Naive thymus-derived CD4-positive, alpha-beta T cell (primary cell): ENCODE data around the gene DVL2. TPM values are rescaled to one million over a fixed set of nuclear protein-coding genes. Genes with fewer than 3 reads are reported as not detected.

ENCODE experiments used
- ATAC-seq: fragments of 150-1000 bp; cut with Tn5 transposase; 2 replicates; pipeline ENCODE4 v1.10.0; 2021; ENCODE audit warnings: mild to moderate bottlenecking, moderate library complexity
- CTCF ChIA-PET: fragments of 350-600 bp; sonication (Branson Sonifier 250); formaldehyde crosslinking; loops from one replicate; lab custom pipeline; 2021; ENCODE audit warnings: antibody characterized with exemption; lab: Charles Lee
- POLR2A ChIA-PET: fragments of 350-600 bp; sonication (Branson Sonifier 250); formaldehyde crosslinking; loops from one replicate; lab custom pipeline; 2021; ENCODE audit warnings: antibody characterized with exemption, inconsistent platforms; lab: Charles Lee
- DNase-seq, 9 donors: peaks; one replicate each; pipeline versions ENCODE4 v3.0.0 to v3.0.0-alpha.2; 2020 to 2022; ENCODE audit warnings: mixed read lengths in 1 of 9
- H3K27ac ChIP-seq: one replicate; pipeline ENCODE4 v1.7.0; 2013; ENCODE audit warnings: mild to moderate bottlenecking, low read depth, low read length, moderate library complexity
- H3K27me3 ChIP-seq, 2 donors: one replicate each; pipeline ENCODE4 v1.7.0; 2013; ENCODE audit warnings: low read length in 2 of 2, mild to moderate bottlenecking in 2 of 2, moderate library complexity in 2 of 2; ENCODE audit not compliant: control insufficient read depth in 2 of 2, insufficient read depth in 2 of 2
- H3K36me3 ChIP-seq, 3 experiments: 1 replicate in 2 of 3; 2 replicates in 1 of 3; pipeline ENCODE4 v1.7.0; 2013; ENCODE audit warnings: low read length in 3 of 3, mild to moderate bottlenecking in 3 of 3, moderate library complexity in 1 of 3; ENCODE audit not compliant: insufficient read depth in 3 of 3, control insufficient read depth in 2 of 3
- H3K4me1 ChIP-seq, 2 donors: one replicate each; pipeline ENCODE4 v1.7.0; 2013; ENCODE audit warnings: low read length in 2 of 2, mild to moderate bottlenecking in 2 of 2, moderate library complexity in 1 of 2; ENCODE audit not compliant: control insufficient read depth in 2 of 2, insufficient read depth in 2 of 2
- H3K4me3 ChIP-seq: 2 replicates; pipeline ENCODE4 v1.7.0; 2013; ENCODE audit warnings: mild to moderate bottlenecking, low read length
- H3K9me3 ChIP-seq, 3 experiments: 1 replicate in 2 of 3; 2 replicates in 1 of 3; pipeline ENCODE4 v1.7.0; 2013; ENCODE audit warnings: low read length in 3 of 3; ENCODE audit not compliant: control insufficient read depth in 2 of 3
- H3K27ac Mint-ChIP-seq, 9 donors: one replicate each; pipeline ENCODE4 v1.8.0; 2020 to 2022; ENCODE audit warnings: mixed read lengths in 9 of 9, mild to moderate bottlenecking in 8 of 9, moderate library complexity in 5 of 9, inconsistent platforms in 2 of 9
- H3K27me3 Mint-ChIP-seq, 5 donors: one replicate each; pipeline ENCODE4 v1.8.0; 2021 to 2022; ENCODE audit warnings: mixed read lengths in 5 of 5, mild to moderate bottlenecking in 1 of 5
- H3K36me3 Mint-ChIP-seq, 5 donors: one replicate each; pipeline ENCODE4 v1.8.0; 2020 to 2022; ENCODE audit warnings: mixed read lengths in 5 of 5, mild to moderate bottlenecking in 3 of 5, inconsistent platforms in 1 of 5
- H3K4me1 Mint-ChIP-seq, 7 donors: one replicate each; pipeline ENCODE4 v1.8.0; 2020 to 2022; ENCODE audit warnings: mixed read lengths in 7 of 7, mild to moderate bottlenecking in 3 of 7, inconsistent platforms in 1 of 7
- H3K4me3 Mint-ChIP-seq, 10 donors: one replicate each; pipeline ENCODE4 v1.8.0; 2020 to 2022; ENCODE audit warnings: mild to moderate bottlenecking in 10 of 10, mixed read lengths in 10 of 10, moderate library complexity in 6 of 10, inconsistent platforms in 2 of 10
- H3K9me3 Mint-ChIP-seq, 11 donors: one replicate each; pipeline ENCODE4 v1.8.0; 2020 to 2022; ENCODE audit warnings: mixed read lengths in 11 of 11, mild to moderate bottlenecking in 4 of 11, inconsistent platforms in 1 of 11, moderate library complexity in 1 of 11
- intact Hi-C, 2 donors: fragments of 100-400 bp; cut with micrococcal nuclease; formaldehyde crosslinking; loops; one replicate each; pipeline ENCODE4 v1.15.1; 2023
- polyA plus RNA-seq, 2 donors: library from polyadenylated mRNA; unstranded; fragments of 300-500 nt; fragmentation: Illumina TruSeq; gene quantifications; one replicate each; pipeline ENCODE4 v1.2.3, GENCODE V29; 2021
- total RNA-seq, 6 experiments: library from RNA in 5 of 6; stranded (reverse) in 5 of 6; gene quantifications; 1 replicate in 5 of 6; 2 replicates in 1 of 6; pipeline ENCODE4 v1.2.3 and lab custom pipeline; 2021 to 2026

DVL2 gene
- total and polyA plus RNA-seq, 7 experiments from 2014 or later: 15.1 to 91.5 (median 51.3) TPM

- Mint-ChIP-seq H3K4me1 (peaks cover 28 to 42% (median 39%) of the 10 kb centered on the region in 7 donors), H3K27me3 (peaks cover 0 to 16% (median 0%) of the 10 kb centered on the region in 5 donors), H3K27ac (peak overlapping the region in 4 of 9 donors; percentile 60 to 80 (median 74)), H3K4me3 (no peak overlapping the region), H3K9me3 (peaks cover 0 to 2% (median 0%) of the 10 kb centered on the region in 11 donors), H3K36me3 (peaks cover 0 to 3% (median 0%) of the 10 kb centered on the region in 5 donors)
- peaks cover 0 to 6% (median 1%) of the 10 kb centered on the region in 3 experiments for H3K36me3 ChIP-seq
- ChIA-PET CTCF (interaction anchor here (0.9 kb wide), 1 partner anchor 25 kb away, joined by 3 read pairs; no protein-coding TSS in a partner anchor), POLR2A (no interaction called here)
- H3K27me3 ChIP-seq: no peaks in the 10 kb centered on the region
- H3K9me3 ChIP-seq: no peaks in the 10 kb centered on the region
- no peak for ATAC-seq
- DNase-seq: no peak
- H3K4me1 ChIP-seq: peaks cover 15 to 17% of the 10 kb centered on the region in 2 donors
- H3K27ac ChIP-seq: no peak overlapping the region
- H3K4me3 ChIP-seq: no peak overlapping the region
- intact Hi-C loops: no loop called here
Observed at GRCh38 chr17:7208027-7208571, 26.2 kb downstream of the DVL2 start.

GRCh38 chr17:7207120-7208001, 27.0 kb downstream of the DVL2 start:
- Mint-ChIP-seq H3K36me3 (peaks cover 0 to 7% (median 4%) of the 10 kb centered on the region in 5 donors), H3K27me3 (peaks cover 0 to 14% (median 0%) of the 10 kb centered on the region in 5 donors), H3K4me3 (peak overlapping the region in 1 of 10 donors; percentile 14), H3K27ac (peak overlapping the region; percentile 87 to 98 (median 94)), H3K4me1 (peaks cover 28 to 43% (median 38%) of the 10 kb centered on the region in 7 donors), H3K9me3 (peaks cover 0 to 2% (median 0%) of the 10 kb centered on the region in 11 donors)
- Histone ChIP-seq H3K4me3 (no peak overlapping the region), H3K27ac (peak overlapping the region; percentile 91), H3K36me3 (peaks cover 0 to 13% (median 8%) of the 10 kb centered on the region in 3 experiments), H3K27me3 (no peaks in the 10 kb centered on the region), H3K4me1 (peaks cover 15 to 17% of the 10 kb centered on the region in 2 donors), H3K9me3 (no peaks in the 10 kb centered on the region)
- no peak for ATAC-seq
- POLR2A ChIA-PET: no interaction called here
- intact Hi-C loops: no loop called here
- no peak for DNase-seq
- CTCF ChIA-PET: interaction anchor here (1.2 kb wide), 1 partner anchor 156 kb away, joined by 3 read pairs; no protein-coding TSS in a partner anchor

- Histone ChIP-seq H3K4me1 (peaks cover 15 to 17% of the 10 kb centered on the region in 2 donors), H3K4me3 (peak overlapping the region; percentile 77), H3K27me3 (no peaks in the 10 kb centered on the region), H3K9me3 (no peaks in the 10 kb centered on the region), H3K36me3 (peaks cover 0 to 13% (median 8%) of the 10 kb centered on the region in 3 experiments), H3K27ac (peak overlapping the region; percentile 91)
- Mint-ChIP-seq H3K27ac (peak overlapping the region; percentile 88 to 99 (median 95)), H3K4me1 (peaks cover 28 to 39% (median 35%) of the 10 kb centered on the region in 7 donors), H3K27me3 (peaks cover 0 to 3% (median 0%) of the 10 kb centered on the region in 5 donors), H3K36me3 (peaks cover 0 to 13% (median 8%) of the 10 kb centered on the region in 5 donors), H3K4me3 (peak overlapping the region; percentile 67 to 94 (median 85)), H3K9me3 (peaks cover 0 to 2% (median 0%) of the 10 kb centered on the region in 11 donors)
- no peak for DNase-seq
- no peak for ATAC-seq
- intact Hi-C loops: loop anchor here (1.0 to 2.0 kb wide), 9 partner anchors 9 to 481 kb away; partner anchors contain the start of genes ELP5 (in 2 of the 2), PHF23 (in 2 of the 2), ACADVL (in 1 of the 2) and DLG4 (in 1 of the 2)
- ChIA-PET CTCF (interaction anchor here (1.1 to 1.4 kb wide), 2 partner anchors 13 to 31 kb away, joined by 3 read pairs; no protein-coding TSS in a partner anchor), POLR2A (interaction anchor here (1.0 kb wide), 1 partner anchor 124 kb away, joined by 3 read pairs; the partner anchor contains the start of gene NEURL4)
Observed at GRCh38 chr17:7205561-7205960, 28.8 kb downstream of the DVL2 start.

GRCh38 chr17:7204828-7205461, 29.4 kb downstream of the DVL2 start:
- ChIA-PET CTCF (no interaction called here), POLR2A (interaction anchor here (1.0 kb wide), 1 partner anchor 124 kb away, joined by 3 read pairs; the partner anchor contains the start of gene NEURL4)
- H3K36me3 Mint-ChIP-seq: peaks cover 0 to 13% (median 8%) of the 10 kb centered on the region in 5 donors
- DNase-seq (peak; percentile 90 to 99 (median 97)), ATAC-seq (peak; percentile 90)
- Histone ChIP-seq H3K9me3 (no peaks in the 10 kb centered on the region), H3K36me3 (peaks cover 0 to 13% (median 8%) of the 10 kb centered on the region in 3 experiments), H3K4me1 (peaks cover 15 to 17% of the 10 kb centered on the region in 2 donors), H3K27me3 (no peaks in the 10 kb centered on the region), H3K27ac (peak overlapping the region; percentile 91), H3K4me3 (peak overlapping the region; percentile 77)
- H3K4me3 Mint-ChIP-seq: peak overlapping the region; percentile 67 to 94 (median 85)
- intact Hi-C loops: loop anchor here (1.0 to 2.0 kb wide), 9 partner anchors 9 to 482 kb away; partner anchors contain the start of genes ELP5 (in 2 of the 2), PHF23 (in 2 of the 2), ACADVL (in 1 of the 2) and DLG4 (in 1 of the 2)
- peaks cover 28 to 39% (median 32%) of the 10 kb centered on the region in 7 donors for H3K4me1 Mint-ChIP-seq
- no peaks in the 10 kb centered on the region for H3K27me3 Mint-ChIP-seq
- peaks cover 0 to 2% (median 0%) of the 10 kb centered on the region in 11 donors for H3K9me3 Mint-ChIP-seq
- peak overlapping the region; percentile 88 to 99 (median 95) for H3K27ac Mint-ChIP-seq

GRCh38 chr17:7204336-7204735, 30.0 kb downstream of the DVL2 start:
- peaks cover 0 to 13% (median 8%) of the 10 kb centered on the region in 5 donors for H3K36me3 Mint-ChIP-seq
- H3K27ac Mint-ChIP-seq: peak overlapping the region; percentile 88 to 99 (median 95)
- H3K4me1 ChIP-seq: peaks cover 15 to 17% of the 10 kb centered on the region in 2 donors
- peak overlapping the region; percentile 77 for H3K4me3 ChIP-seq
- DNase-seq (peak in 1 of 9 donors; percentile 51), ATAC-seq (peak; percentile 5)
- no peaks in the 10 kb centered on the region for H3K27me3 Mint-ChIP-seq
- H3K9me3 Mint-ChIP-seq: peaks cover 0 to 2% (median 0%) of the 10 kb centered on the region in 11 donors
- H3K27ac ChIP-seq: peak overlapping the region; percentile 91
- H3K9me3 ChIP-seq: no peaks in the 10 kb centered on the region
- H3K4me1 Mint-ChIP-seq: peaks cover 28 to 39% (median 32%) of the 10 kb centered on the region in 7 donors
- ChIA-PET POLR2A (interaction anchor here (0.5 to 1.0 kb wide), 3 partner anchors 11 to 125 kb away, joined by 3 read pairs; partner anchors contain the start of genes NEURL4 and PHF23), CTCF (no interaction called here)
- peak overlapping the region; percentile 67 to 94 (median 85) for H3K4me3 Mint-ChIP-seq
- H3K27me3 ChIP-seq: no peaks in the 10 kb centered on the region
- H3K36me3 ChIP-seq: peaks cover 0 to 13% (median 8%) of the 10 kb centered on the region in 3 experiments
- intact Hi-C loops: loop anchor here in 1 of 2 donors (2.0 kb wide), 3 partner anchors 14 to 482 kb away; partner anchors contain the start of genes ACADVL, DLG4 and TP53
